Type B pancreatic cell (in vitro differentiated cells): Measurements from ENCODE around the gene FBH1. TPM values are rescaled to one million over a fixed set of nuclear protein-coding genes. Genes with fewer than 3 reads are reported as not detected.

ENCODE experiments used
- DNase-seq: peaks from one replicate; pipeline ENCODE4 v3.0.0; 2021; ENCODE audit warnings: mixed read lengths; ENCODE audit not compliant: unreplicated experiment; ENCODE audit errors: extremely low spot score
- H3K27ac Mint-ChIP-seq: 2 replicates; pipeline ENCODE4 v1.8.0; 2021; ENCODE audit warnings: mild to moderate bottlenecking, mixed read lengths
- H3K27me3 Mint-ChIP-seq: 2 replicates; pipeline ENCODE4 v1.8.0; 2021; ENCODE audit warnings: mixed read lengths
- H3K36me3 Mint-ChIP-seq: 2 replicates; pipeline ENCODE4 v1.8.0; 2021; ENCODE audit warnings: mixed read lengths
- H3K4me1 Mint-ChIP-seq: one replicate; pipeline ENCODE4 v1.8.0; 2021; ENCODE audit warnings: mixed read lengths; ENCODE audit not compliant: unreplicated experiment
- H3K4me3 Mint-ChIP-seq: 2 replicates; pipeline ENCODE4 v1.8.0; 2021; ENCODE audit warnings: mild to moderate bottlenecking, mixed read lengths
- H3K9me3 Mint-ChIP-seq: 2 replicates; pipeline ENCODE4 v1.8.0; 2021; ENCODE audit warnings: mixed read lengths
- total RNA-seq: library from RNA; stranded (reverse); gene quantifications from 2 replicates; pipeline ENCODE4 v1.2.1, GENCODE V29; 2021; ENCODE audit warnings: low replicate concordance
- TF ChIP-seq, protein P1 (sequence below): fragments of 200-600 bp; sonication (generic); conservative IDR thresholded peaks from 2 replicates; pipeline ENCODE4 v1.5.0; 2021; ENCODE audit warnings: antibody characterized with exemption, mild to moderate bottlenecking

FBH1 gene
- total RNA-seq, 1 donor from 2014 or later, result 73.0 TPM

DNA sequence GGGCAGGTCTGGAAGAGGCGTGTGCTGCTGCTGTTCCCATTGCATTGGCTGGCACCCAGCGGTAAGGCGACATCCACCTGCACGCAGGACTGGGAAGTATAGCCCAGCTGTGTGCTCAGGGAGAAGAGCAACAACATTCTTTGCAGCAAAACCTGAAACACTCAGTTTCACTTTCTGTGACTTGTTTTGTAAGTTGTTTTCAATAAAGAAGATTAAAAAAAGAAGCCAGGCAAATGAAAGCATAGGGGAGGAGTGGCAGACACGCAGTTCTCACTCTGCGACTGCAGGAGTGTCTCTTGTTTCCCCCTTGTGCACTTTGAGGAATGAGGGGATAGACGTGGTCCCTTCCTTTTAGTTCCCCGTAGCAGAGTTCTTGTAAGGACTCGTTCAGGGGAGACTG, 5.8 kb downstream of the FBH1 start:
- H3K27me3 Mint-ChIP-seq, result no peaks in the 10 kb centered on the region

DNA sequence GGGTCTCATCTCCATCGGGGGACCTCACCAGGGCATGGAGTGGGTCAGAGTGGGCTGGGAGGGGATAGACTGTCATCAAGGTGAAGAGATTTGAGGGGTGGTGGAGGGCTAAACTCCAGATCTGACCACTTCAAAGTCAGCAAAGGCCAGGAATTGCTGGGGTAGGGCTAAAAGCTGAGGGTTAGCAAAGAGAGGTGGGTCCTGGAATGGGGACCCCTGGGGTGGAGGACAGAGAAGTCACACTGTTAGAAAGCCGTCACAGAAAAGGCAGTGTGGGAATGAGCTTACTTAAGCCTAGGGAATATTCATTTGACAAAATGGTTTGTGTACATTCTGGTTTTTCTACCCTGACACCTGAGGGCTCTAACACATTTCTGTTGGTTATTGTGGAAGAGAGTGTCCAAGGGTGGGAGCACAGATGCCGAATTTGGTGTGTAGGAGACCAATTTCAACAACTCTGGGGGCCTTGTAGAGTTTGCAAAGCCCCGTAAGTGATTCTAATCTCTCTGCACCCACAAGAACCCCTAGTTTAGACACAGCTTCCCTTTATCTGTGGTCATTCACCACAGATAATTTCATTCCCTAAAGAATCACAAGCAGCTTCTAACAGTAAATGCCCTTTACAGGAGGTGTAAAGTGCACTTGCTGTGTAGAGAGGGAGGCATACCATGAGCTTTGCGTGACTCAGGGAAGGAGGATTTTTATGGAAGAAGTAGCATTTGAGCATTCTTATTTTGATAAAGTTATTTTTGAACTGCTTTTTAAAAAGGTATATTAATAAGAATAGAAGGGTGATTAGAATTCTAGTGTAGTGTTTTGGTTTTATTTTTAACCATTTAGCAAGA, 6.4 kb downstream of the FBH1 start:
- H3K27ac Mint-ChIP-seq, result peak overlapping the region; percentile 8
- TF ChIP-seq, protein P1, sequence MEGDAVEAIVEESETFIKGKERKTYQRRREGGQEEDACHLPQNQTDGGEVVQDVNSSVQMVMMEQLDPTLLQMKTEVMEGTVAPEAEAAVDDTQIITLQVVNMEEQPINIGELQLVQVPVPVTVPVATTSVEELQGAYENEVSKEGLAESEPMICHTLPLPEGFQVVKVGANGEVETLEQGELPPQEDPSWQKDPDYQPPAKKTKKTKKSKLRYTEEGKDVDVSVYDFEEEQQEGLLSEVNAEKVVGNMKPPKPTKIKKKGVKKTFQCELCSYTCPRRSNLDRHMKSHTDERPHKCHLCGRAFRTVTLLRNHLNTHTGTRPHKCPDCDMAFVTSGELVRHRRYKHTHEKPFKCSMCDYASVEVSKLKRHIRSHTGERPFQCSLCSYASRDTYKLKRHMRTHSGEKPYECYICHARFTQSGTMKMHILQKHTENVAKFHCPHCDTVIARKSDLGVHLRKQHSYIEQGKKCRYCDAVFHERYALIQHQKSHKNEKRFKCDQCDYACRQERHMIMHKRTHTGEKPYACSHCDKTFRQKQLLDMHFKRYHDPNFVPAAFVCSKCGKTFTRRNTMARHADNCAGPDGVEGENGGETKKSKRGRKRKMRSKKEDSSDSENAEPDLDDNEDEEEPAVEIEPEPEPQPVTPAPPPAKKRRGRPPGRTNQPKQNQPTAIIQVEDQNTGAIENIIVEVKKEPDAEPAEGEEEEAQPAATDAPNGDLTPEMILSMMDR, result no peak
- peaks cover 5% of the 10 kb centered on the region for H3K9me3 Mint-ChIP-seq
- peaks cover 38% of the 10 kb centered on the region for H3K36me3 Mint-ChIP-seq
- no peak for DNase-seq
- H3K4me3 Mint-ChIP-seq, result no peak overlapping the region
- no peaks in the 10 kb centered on the region for H3K27me3 Mint-ChIP-seq
- H3K4me1 Mint-ChIP-seq, result peaks cover 17% of the 10 kb centered on the region

More for the DNA sequence above, 5.8 kb downstream of the FBH1 start:
- H3K9me3 Mint-ChIP-seq, result peaks cover 5% of the 10 kb centered on the region
- peaks cover 23% of the 10 kb centered on the region for H3K4me1 Mint-ChIP-seq
- no peak overlapping the region for H3K4me3 Mint-ChIP-seq
- TF ChIP-seq, protein P1, result no peak
- DNase-seq, result no peak
- peaks cover 39% of the 10 kb centered on the region for H3K36me3 Mint-ChIP-seq
- peak overlapping the region; percentile 8 for H3K27ac Mint-ChIP-seq

DNA sequence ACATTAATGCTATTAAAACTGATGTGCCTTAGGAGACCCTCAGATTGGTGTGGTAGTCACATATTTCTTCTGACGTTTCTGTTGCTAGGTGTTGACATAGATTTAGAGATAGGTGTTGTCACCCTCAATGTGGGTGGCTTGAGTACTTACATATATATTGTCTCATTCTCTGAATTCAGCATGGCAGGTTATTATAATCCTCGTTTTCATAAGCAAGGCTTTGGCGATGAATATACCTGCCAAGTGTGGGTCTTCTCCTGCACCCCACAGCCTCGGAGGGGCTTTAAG, 7.0 kb downstream of the FBH1 start:
- Mint-ChIP-seq H3K4me3 (no peak overlapping the region), H3K36me3 (peaks cover 38% of the 10 kb centered on the region), H3K27me3 (no peaks in the 10 kb centered on the region), H3K9me3 (peaks cover 5% of the 10 kb centered on the region), H3K27ac (no peak overlapping the region), H3K4me1 (peaks cover 13% of the 10 kb centered on the region)
- no peak for DNase-seq
- TF ChIP-seq, protein P1, result no peak

DNA sequence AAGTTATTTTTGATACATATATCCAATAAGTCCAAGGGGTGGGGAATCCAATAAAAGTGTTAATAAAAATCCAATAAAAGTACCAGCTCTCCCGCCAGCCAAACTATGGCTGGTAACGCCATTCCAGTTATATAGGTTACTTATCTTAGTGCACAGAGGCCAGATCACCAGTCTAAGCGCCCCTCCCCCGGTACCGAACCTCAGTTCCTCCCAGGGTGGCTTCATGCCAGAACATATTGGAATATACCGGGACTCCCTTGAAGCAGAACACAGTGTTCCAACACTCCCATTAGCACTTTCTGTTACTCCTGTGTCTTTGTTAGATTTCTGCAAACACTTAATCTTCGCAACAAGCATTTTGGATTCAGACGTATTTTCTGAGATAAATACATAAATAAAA, 7.5 kb downstream of the FBH1 start:
- H3K27ac Mint-ChIP-seq, result no peak overlapping the region
- H3K4me3 Mint-ChIP-seq, result no peak overlapping the region
- peaks cover 38% of the 10 kb centered on the region for H3K36me3 Mint-ChIP-seq
- peaks cover 8% of the 10 kb centered on the region for H3K4me1 Mint-ChIP-seq
- TF ChIP-seq, protein P1, result no peak
- H3K27me3 Mint-ChIP-seq, result no peaks in the 10 kb centered on the region
- no peak for DNase-seq
- peaks cover 5% of the 10 kb centered on the region for H3K9me3 Mint-ChIP-seq

DNA sequence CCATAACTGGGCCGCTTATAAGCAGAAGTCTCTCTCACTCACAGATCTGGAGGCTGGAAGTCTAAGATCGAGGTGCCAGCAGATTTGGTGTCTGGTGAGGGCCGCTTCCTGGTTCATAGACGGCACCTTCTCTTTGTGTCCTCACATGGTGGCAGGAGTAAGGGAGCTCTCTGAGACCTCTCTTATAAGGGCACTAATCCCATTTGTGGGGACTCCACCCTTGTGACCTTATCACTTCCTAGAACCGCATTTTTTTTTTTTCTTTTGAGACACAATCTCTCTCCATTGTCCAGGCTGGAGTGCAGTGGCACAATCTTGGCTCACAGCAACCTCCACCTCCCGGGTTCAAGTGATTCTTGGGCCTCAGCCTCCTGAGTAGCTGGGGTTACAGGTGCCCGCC, 8.1 kb downstream of the FBH1 start:
- H3K4me3 Mint-ChIP-seq, result no peak overlapping the region
- H3K4me1 Mint-ChIP-seq, result peaks cover 4% of the 10 kb centered on the region
- TF ChIP-seq, protein P1, result no peak
- peaks cover 5% of the 10 kb centered on the region for H3K9me3 Mint-ChIP-seq
- peaks cover 38% of the 10 kb centered on the region for H3K36me3 Mint-ChIP-seq
- H3K27me3 Mint-ChIP-seq, result no peaks in the 10 kb centered on the region
- no peak overlapping the region for H3K27ac Mint-ChIP-seq
- DNase-seq, result no peak
